HepG2 (cell line): ENCODE results near the gene CLUH. TPM values are rescaled to one million over a fixed set of nuclear protein-coding genes. Genes with fewer than 3 reads are reported as not detected.

ENCODE experiments used
- ELF3 ChIP-seq: IDR thresholded peaks from 2 replicates; pipeline ENCODE4 v1.6.1; 2016; ENCODE audit warnings: missing genetic modification reagents, missing compliant biosample characterization
- HOXA3 ChIP-seq: sonication (generic); formaldehyde crosslinking; IDR thresholded peaks from 2 replicates; pipeline ENCODE4 v1.5.0; 2020; ENCODE audit warnings: missing genetic modification reagents
- KDM5B ChIP-seq: sonication (generic); formaldehyde crosslinking; IDR thresholded peaks from 2 replicates; pipeline ENCODE4 v1.4.0; 2020; ENCODE audit warnings: missing genetic modification reagents, mild to moderate bottlenecking, borderline replicate concordance
- MED8 ChIP-seq: sonication (generic); formaldehyde crosslinking; IDR thresholded peaks from 2 replicates; pipeline ENCODE4 v1.8.1; 2023; ENCODE audit warnings: mild to moderate bottlenecking, missing genetic modification reagents; ENCODE audit not compliant: insufficient replicate concordance
- NFE2L2 ChIP-seq: fragments of 150-350 bp; IDR thresholded peaks from 2 replicates; pipeline ENCODE4 v1.6.1; 2014; ENCODE audit warnings: low read length
- NR2F2 ChIP-seq: IDR thresholded peaks from 2 replicates; pipeline ENCODE4 v1.6.1; 2012; ENCODE audit warnings: low read depth, inconsistent platforms, borderline replicate concordance
- RAD51 ChIP-seq: fragments of 450-650 bp; IDR thresholded peaks from 2 replicates; pipeline ENCODE4 v1.6.1; 2016; ENCODE audit warnings: borderline replicate concordance
- SALL1 ChIP-seq: sonication (generic); formaldehyde crosslinking; IDR thresholded peaks from 2 replicates; pipeline ENCODE4 v1.8.0; 2022; ENCODE audit warnings: mild to moderate bottlenecking, missing genetic modification reagents
- SP4 ChIP-seq: sonication (generic); formaldehyde crosslinking; IDR thresholded peaks from 2 replicates; pipeline ENCODE4 v1.8.1; 2023; ENCODE audit warnings: mild to moderate bottlenecking, missing genetic modification reagents
- TBL1XR1 ChIP-seq: fragments of 150-350 bp; IDR thresholded peaks from 2 replicates; pipeline ENCODE4 v1.6.1; 2014; ENCODE audit warnings: borderline replicate concordance, low read length; ENCODE audit not compliant: partially characterized antibody
- YEATS4 ChIP-seq: sonication (generic); formaldehyde crosslinking; IDR thresholded peaks from 2 replicates; pipeline ENCODE4 v1.4.0; 2020; ENCODE audit warnings: missing genetic modification reagents, borderline replicate concordance
- ZBTB38 ChIP-seq: sonication (generic); formaldehyde crosslinking; IDR thresholded peaks from 2 replicates; pipeline ENCODE4 v1.5.1; 2020; ENCODE audit warnings: mild to moderate bottlenecking, missing genetic modification reagents
- ZNF124 ChIP-seq: sonication (generic); formaldehyde crosslinking; IDR thresholded peaks from 2 replicates; pipeline ENCODE4 v1.4.0; 2020; ENCODE audit warnings: missing genetic modification reagents
- ZNF160 ChIP-seq: sonication (generic); formaldehyde crosslinking; IDR thresholded peaks from 2 replicates; pipeline ENCODE4 v1.8.0; 2022; ENCODE audit warnings: mild to moderate bottlenecking, inconsistent platforms, missing genetic modification reagents
- ZNF329 ChIP-seq: sonication (generic); formaldehyde crosslinking; IDR thresholded peaks from 2 replicates; pipeline ENCODE4 v1.9.0; 2021; ENCODE audit warnings: low read depth, mild to moderate bottlenecking, missing genetic modification reagents
- ZNF33A ChIP-seq: sonication (generic); formaldehyde crosslinking; IDR thresholded peaks from 2 replicates; pipeline ENCODE4 v1.5.1; 2020; ENCODE audit warnings: missing genetic modification reagents, mild to moderate bottlenecking, moderate library complexity, borderline replicate concordance
- ZSCAN12 ChIP-seq: sonication (generic); formaldehyde crosslinking; IDR thresholded peaks from 2 replicates; pipeline ENCODE4 v1.9.0; 2021; ENCODE audit warnings: mild to moderate bottlenecking, missing genetic modification reagents
- polyA plus RNA-seq, 8 experiments: library from polyadenylated mRNA; depleted of rRNA in 3 of 8; stranded (reverse) in 7 of 8; unstranded in 1 of 8; fragments of >200 nt; fragmentation: Illumina TruSeq in 4 of 8; extraction: Trizol in 4 of 8; gene quantifications; 2 replicates each; pipeline versions ENCODE4 v1.2.1 to v1.2.3, GENCODE V29; 2011 to 2016; ENCODE audit warnings: low read depth in 4 of 8, missing spikeins in 1 of 8, mixed read lengths in 1 of 8; ENCODE audit not compliant: insufficient read depth in 1 of 8
- total RNA-seq, 5 experiments: library from RNA; depleted of rRNA; stranded (reverse); fragments of >200 nt; fragmentation: Illumina TruSeq; extraction: Trizol; gene quantifications; 2 replicates each; pipeline ENCODE4 v1.2.3, GENCODE V29; 2016; ENCODE audit warnings: low read depth in 1 of 5
- TF ChIP-seq, protein P1 (sequence below): sonication (generic); formaldehyde crosslinking; conservative IDR thresholded peaks from 2 replicates; pipeline ENCODE4 v1.4.0; 2020; ENCODE audit warnings: missing genetic modification reagents
- TF ChIP-seq, protein P2 (sequence below): sonication (generic); formaldehyde crosslinking; IDR thresholded peaks from 2 replicates; pipeline ENCODE4 v1.4.0; 2020; ENCODE audit warnings: mild to moderate bottlenecking, missing genetic modification reagents
- TF ChIP-seq, protein P3 (sequence below): sonication (generic); formaldehyde crosslinking; IDR thresholded peaks from 2 replicates; pipeline ENCODE4 v1.5.0; 2020; ENCODE audit warnings: missing genetic modification reagents
- TF ChIP-seq, protein P4 (sequence below): sonication (generic); formaldehyde crosslinking; IDR thresholded peaks from 2 replicates; pipeline ENCODE4 v1.5.0; 2020; ENCODE audit warnings: mild to moderate bottlenecking, missing genetic modification reagents, borderline replicate concordance
- TF ChIP-seq, protein P5 (sequence below): sonication (generic); formaldehyde crosslinking; IDR thresholded peaks from 2 replicates; pipeline ENCODE4 v1.4.0; 2020; ENCODE audit warnings: missing genetic modification reagents

The CLUH gene
- total and polyA plus RNA-seq, 2 of the 13 experiments (the other 11 are each of a cell fraction or from before 2014, with no cell fraction given) = 30.9 to 60.5 TPM

DNA sequence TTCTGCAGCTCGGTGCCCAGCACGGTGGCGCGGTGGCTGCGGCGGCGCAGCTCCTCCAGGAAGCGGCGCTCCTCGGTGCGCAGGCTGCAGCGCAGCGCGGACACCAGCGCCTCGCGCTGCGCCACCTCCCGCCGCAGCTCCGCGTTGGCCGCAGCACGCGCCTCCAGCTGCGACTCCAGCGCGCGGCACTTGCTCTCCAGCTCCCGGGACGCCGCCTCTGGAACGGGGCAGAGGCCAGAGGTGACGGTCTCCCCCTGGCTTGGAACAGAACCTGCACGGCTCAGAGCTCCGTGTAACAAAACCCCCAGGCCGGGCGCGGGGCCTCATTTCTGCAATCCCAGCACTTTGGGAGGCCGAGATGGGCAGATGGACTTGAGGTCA is 13.2 kb upstream of the CLUH start (continued):
- TF ChIP-seq, protein P1, sequence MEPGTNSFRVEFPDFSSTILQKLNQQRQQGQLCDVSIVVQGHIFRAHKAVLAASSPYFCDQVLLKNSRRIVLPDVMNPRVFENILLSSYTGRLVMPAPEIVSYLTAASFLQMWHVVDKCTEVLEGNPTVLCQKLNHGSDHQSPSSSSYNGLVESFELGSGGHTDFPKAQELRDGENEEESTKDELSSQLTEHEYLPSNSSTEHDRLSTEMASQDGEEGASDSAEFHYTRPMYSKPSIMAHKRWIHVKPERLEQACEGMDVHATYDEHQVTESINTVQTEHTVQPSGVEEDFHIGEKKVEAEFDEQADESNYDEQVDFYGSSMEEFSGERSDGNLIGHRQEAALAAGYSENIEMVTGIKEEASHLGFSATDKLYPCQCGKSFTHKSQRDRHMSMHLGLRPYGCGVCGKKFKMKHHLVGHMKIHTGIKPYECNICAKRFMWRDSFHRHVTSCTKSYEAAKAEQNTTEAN (CRISPR knock-in tag) = peak; percentile 76
- TF ChIP-seq HOXA3 (peak; percentile 61; the same call in 1 of the 2 replicates), ZNF124 (no peak), ZBTB38 (CRISPR knock-in tag) (peak; percentile 75), SP4 (peak; percentile 67), TBL1XR1 (no peak), MED8 (CRISPR knock-in tag) (no peak), ZNF33A (CRISPR knock-in tag) (no peak), ZSCAN12 (0 out of 2 replicates have a peak, but pooled peaks have one; percentile 46), ZNF329 (CRISPR knock-in tag) (0 out of 2 replicates have a peak, but pooled peaks have one; percentile 46), ZNF160 (CRISPR knock-in tag) (peak; percentile 47; the same call in 1 of the 2 replicates), SALL1 (peak; percentile 45), ELF3 (CRISPR knock-in tag) (0 out of 2 replicates have a peak, but pooled peaks have one; percentile 19), RAD51 (no peak), KDM5B (CRISPR knock-in tag) (peak; percentile 22; the same call in 1 of the 2 replicates), NR2F2 (no peak), YEATS4 (CRISPR knock-in tag) (0 out of 2 replicates have a peak, but pooled peaks have one; percentile 30), NFE2L2 (no peak)
- TF ChIP-seq, protein P2, sequence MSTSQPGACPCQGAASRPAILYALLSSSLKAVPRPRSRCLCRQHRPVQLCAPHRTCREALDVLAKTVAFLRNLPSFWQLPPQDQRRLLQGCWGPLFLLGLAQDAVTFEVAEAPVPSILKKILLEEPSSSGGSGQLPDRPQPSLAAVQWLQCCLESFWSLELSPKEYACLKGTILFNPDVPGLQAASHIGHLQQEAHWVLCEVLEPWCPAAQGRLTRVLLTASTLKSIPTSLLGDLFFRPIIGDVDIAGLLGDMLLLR (CRISPR knock-in tag) = no peak
- TF ChIP-seq, protein P3, sequence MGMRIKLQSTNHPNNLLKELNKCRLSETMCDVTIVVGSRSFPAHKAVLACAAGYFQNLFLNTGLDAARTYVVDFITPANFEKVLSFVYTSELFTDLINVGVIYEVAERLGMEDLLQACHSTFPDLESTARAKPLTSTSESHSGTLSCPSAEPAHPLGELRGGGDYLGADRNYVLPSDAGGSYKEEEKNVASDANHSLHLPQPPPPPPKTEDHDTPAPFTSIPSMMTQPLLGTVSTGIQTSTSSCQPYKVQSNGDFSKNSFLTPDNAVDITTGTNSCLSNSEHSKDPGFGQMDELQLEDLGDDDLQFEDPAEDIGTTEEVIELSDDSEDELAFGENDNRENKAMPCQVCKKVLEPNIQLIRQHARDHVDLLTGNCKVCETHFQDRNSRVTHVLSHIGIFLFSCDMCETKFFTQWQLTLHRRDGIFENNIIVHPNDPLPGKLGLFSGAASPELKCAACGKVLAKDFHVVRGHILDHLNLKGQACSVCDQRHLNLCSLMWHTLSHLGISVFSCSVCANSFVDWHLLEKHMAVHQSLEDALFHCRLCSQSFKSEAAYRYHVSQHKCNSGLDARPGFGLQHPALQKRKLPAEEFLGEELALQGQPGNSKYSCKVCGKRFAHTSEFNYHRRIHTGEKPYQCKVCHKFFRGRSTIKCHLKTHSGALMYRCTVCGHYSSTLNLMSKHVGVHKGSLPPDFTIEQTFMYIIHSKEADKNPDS (CRISPR knock-in tag) = no peak
- TF ChIP-seq, protein P4, sequence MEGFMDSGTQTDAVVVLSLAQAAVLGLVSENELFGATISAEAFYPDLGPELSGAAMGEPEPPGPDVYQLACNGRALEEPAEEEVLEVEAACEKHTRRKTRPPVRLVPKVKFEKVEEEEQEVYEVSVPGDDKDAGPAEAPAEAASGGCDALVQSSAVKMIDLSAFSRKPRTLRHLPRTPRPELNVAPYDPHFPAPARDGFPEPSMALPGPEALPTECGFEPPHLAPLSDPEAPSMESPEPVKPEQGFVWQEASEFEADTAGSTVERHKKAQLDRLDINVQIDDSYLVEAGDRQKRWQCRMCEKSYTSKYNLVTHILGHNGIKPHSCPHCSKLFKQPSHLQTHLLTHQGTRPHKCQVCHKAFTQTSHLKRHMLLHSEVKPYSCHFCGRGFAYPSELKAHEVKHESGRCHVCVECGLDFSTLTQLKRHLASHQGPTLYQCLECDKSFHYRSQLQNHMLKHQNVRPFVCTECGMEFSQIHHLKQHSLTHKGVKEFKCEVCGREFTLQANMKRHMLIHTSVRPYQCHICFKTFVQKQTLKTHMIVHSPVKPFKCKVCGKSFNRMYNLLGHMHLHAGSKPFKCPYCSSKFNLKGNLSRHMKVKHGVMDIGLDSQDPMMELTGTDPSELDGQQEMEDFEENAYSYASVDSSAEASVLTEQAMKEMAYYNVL (CRISPR knock-in tag) = no peak
- TF ChIP-seq, protein P5, sequence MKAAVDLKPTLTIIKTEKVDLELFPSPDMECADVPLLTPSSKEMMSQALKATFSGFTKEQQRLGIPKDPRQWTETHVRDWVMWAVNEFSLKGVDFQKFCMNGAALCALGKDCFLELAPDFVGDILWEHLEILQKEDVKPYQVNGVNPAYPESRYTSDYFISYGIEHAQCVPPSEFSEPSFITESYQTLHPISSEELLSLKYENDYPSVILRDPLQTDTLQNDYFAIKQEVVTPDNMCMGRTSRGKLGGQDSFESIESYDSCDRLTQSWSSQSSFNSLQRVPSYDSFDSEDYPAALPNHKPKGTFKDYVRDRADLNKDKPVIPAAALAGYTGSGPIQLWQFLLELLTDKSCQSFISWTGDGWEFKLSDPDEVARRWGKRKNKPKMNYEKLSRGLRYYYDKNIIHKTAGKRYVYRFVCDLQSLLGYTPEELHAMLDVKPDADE (CRISPR knock-in tag) = 0 out of 2 replicates have a peak, but pooled peaks have one; percentile 48
